ENCODE data around the gene MAGI1.

DNA sequence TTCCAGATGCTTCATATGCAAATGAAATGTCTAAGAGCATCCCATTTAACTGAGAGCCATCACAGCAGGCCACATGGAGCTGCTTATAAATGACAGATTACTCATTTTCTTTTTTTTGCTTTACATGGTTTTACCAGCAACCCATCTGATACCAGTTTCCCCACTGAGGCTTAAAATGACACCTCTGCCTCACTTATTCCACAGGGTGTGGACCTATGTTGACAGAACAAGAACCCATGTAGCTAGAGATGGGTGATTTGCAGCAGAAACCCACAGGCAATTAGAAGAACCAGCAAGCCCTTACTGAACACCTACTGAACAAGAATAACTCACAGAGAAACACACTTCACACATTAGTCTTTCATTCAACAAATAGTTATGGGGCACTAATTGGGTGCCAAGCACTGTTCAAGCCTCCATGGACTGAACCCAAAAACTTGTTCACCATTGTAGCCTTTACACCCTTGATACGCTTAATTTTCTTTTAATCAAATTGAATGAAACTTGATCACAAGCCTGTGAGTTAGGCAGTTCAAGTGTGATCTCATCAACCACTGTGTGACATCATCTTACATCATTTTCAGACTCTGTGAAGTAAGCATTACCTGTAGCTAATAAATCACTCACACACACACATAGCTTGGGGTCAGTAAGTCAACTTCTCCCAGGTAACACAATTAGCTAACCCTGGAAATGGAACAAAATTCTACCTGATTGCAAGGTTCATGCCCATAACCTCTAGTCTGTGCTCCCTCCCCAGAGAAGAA is 45.4 kb downstream of the MAGI1 start:
- TF ChIP-seq, protein P1, sequence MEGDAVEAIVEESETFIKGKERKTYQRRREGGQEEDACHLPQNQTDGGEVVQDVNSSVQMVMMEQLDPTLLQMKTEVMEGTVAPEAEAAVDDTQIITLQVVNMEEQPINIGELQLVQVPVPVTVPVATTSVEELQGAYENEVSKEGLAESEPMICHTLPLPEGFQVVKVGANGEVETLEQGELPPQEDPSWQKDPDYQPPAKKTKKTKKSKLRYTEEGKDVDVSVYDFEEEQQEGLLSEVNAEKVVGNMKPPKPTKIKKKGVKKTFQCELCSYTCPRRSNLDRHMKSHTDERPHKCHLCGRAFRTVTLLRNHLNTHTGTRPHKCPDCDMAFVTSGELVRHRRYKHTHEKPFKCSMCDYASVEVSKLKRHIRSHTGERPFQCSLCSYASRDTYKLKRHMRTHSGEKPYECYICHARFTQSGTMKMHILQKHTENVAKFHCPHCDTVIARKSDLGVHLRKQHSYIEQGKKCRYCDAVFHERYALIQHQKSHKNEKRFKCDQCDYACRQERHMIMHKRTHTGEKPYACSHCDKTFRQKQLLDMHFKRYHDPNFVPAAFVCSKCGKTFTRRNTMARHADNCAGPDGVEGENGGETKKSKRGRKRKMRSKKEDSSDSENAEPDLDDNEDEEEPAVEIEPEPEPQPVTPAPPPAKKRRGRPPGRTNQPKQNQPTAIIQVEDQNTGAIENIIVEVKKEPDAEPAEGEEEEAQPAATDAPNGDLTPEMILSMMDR (IDR thresholded peaks at IDR 0.05; ENCODE audit: insufficient read depth, low read length, poor library complexity, severe bottlenecking), result no peak
- no peak for TF ChIP-seq EZH2phosphoT487 (conservative IDR thresholded peaks at IDR 0.05; ENCODE audit: low read length)
